Stimulated activated CD4-positive, alpha-beta T cell treated with anti-CD3 and anti-CD28 coated beads, Interleukin-15, amount 100 ng/mL, for 1 hour (primary cell): Measurements from ENCODE around the gene TNFAIP2.
"Not testable (repeated sequence)": the region's sequence is repeated elsewhere in the genome, so short reads cannot be mapped to it uniquely, and the experiment has no call there.

Experiments used
- DNase-seq, 2 donors: peaks; one replicate each; pipeline ENCODE4 v3.0.0-alpha.2; 2020; ENCODE audit warnings: low read depth in 1 of 2, low spot score in 1 of 2

TNFAIP2 gene

DNA sequence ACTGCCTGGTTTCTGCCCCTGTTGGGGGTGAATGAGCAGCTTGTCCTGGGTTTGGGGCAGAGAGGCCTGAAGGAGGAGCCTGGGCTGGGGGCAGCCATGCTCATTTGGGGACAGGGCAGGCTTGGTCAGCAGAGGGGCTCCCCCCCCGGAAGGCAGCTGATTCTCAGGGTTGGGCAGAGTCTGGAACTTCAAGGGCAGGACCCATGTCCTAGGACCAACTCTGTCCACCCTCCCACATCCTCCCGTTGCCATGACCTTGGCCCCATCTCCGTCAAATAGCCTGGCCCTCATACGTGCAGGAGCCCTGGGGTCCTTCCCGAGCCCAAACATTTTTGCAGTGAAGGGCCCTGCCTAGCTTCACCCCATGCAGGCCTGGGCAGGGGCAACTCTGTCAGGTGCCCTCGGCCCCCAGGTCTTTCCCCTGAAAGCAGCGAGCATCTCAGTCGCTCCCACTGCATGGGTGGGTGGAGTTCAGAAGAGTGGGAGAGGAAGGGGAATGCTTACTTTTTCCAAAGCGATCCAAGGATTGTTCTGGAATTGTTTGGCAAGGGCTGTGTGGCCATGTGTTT, 32.6 kb downstream of the TNFAIP2 start:
- no peak for DNase-seq

DNA sequence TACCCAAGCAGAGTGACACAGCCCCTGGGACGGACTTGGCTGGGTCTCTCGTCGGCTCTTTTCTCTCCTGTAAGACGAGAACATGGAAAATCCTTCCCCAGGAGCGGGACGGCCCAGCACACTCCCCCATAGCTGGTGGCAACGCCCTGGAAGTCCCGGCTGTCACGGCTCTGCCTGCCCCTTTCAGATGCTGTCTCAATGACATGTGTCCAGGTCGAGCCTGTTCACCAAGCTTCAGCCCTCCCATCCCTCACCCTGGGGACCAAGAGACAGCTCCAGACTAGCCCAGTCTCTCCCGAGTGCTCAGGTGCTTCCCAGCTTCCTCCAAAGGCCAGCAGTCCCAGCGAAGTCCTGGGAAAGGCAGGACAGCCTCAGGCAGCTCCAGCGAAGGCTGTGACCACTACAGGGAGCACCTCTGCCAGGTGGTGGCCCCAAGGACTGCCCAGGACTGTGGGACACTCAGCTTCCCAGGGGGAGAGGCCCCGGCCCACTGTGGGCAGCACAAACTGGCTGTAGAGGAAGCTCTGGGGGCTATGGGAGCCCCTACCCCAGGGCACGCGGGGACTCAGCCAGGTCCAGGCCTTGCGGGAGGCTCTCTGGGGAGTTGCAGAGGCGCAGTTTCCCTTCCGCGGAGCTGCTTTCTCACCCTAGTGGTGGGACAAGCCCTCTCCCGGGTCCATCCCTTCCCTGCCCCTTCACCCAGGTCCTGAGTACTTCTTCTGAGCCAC, 33.6 kb downstream of the TNFAIP2 start:
- DNase-seq, result no peak

DNA sequence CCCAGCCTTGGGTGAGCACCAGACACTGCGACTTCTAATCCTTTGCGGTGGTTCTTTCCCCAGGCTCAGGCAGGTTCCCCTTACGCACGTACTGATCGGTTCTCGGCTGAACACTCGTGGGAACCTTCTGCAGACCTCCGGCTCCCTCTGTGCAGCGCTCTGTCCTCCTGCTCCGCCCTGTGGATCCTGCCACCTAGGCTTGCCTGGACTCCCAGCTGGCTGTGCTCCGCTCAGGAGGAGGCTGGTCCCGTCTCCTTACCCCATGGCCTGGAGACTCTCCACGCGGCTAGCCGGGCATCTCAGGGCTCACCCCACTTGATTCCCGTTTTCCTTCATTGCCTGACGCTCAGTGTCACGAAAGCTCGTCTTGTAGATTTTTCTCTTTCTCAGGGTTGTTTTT, 34.7 kb downstream of the TNFAIP2 start:
- DNase-seq, result no peak

DNA sequence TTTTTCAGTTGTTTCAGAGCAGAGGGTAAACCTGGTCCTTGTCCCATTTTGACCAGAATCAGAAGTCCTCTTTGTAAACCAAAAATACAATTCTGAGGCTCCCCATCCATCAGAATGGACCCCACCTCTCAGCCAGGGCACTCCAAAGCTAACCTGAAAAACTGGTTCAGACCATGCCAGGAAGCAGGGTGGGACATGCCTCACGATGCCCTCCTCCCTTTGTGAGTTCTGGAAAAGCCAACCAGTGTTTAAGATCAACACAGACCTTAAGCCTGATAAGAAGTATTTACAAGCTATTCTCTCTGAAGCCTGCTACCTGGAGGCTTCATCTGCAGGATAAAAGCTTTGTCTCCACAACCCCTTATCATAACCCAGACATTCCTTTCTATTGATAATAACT, 35.4 kb downstream of the TNFAIP2 start:
- DNase-seq, result no peak

DNA sequence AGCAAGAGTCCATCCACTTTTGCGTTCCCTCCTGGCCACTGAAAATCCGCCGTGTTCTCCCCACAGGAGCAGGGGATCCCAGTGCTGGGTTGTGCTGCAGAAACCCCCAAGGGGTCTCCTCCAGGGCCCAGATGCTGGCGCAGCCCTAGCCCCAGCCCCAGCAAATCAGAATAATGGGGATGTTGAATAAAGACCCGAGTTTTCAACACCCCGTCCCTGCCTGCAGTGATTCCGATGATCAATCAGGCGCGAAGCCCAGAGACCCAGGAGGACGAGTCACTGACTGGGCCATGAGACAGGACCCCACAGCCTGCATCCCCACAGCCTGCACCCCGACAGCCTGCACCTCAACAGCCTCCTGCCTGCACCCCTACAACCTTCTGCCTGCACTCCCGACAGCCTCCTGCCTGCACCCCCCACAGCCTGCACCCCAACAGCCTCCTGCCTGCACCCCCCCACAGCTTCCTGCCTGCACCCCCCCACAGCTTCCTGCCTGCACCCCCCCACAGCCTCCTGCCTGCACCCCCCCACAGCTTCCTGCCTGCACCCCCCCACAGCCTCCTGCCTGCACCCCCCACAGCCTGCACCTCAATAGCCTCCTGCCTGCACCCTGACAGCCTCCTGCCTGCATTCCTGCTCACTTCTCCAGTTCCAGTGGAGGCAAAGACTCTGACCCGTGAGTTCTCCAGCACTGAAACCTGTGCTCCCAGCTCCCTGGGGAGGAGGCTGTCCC, 37.2 kb downstream of the TNFAIP2 start:
- DNase-seq, result no peak

DNA sequence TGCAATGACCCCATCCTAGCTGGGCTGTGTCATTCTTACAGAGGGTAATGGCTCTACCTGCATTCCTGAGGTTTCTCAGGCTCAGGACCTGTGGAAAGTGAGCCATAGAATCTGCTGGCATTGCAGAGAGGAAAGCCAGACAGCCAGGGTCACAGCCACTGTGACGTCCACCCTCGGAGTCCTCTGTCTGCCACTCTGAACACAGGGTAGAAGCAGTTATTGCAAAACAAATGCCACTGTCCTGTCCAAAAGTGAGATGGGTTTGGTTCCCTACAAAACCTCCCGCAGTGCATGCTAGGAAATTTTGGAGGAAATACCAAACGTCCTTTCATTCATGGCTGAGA, 37.8 kb downstream of the TNFAIP2 start:
- no peak for DNase-seq

DNA sequence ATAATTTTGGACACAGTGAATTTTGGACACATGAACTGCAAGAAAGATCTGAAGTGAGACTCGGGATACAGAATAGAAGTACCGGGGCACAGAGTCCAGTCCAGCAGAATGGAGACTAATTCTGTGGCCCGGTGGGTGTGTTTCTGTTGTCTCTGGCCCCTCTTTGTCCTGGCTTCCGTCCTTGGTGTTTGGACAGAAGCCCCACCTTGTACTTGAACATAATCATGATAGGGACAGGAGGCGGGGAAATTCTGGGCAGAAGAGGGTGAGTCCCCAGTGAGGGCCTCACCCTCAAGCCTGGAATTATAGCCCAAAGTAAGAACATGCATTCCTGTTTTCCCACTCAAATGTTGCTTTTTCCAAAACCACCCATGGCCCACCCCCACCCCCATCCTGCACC, 39.9 kb downstream of the TNFAIP2 start:
- no peak for DNase-seq

DNA sequence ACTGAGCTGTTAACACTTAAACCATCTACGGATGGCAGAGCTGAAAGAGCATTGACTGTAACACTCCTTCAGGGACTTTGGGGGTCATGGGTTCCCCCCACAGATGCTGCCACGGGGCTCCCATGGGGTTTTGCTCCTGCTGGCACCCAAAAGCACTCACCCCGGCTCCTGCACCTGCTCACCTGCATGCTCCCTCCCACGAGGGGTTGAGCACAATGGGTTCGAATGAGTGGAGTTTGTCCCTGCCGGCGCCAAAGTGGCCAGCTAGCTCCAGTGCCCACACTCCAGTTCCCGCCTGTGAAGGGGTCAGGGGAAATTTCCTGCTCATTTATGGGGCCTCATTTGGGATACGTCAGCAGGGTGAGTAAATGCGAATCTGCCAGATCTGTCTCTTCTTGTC, 40.7 kb downstream of the TNFAIP2 start:
- no peak for DNase-seq

DNA sequence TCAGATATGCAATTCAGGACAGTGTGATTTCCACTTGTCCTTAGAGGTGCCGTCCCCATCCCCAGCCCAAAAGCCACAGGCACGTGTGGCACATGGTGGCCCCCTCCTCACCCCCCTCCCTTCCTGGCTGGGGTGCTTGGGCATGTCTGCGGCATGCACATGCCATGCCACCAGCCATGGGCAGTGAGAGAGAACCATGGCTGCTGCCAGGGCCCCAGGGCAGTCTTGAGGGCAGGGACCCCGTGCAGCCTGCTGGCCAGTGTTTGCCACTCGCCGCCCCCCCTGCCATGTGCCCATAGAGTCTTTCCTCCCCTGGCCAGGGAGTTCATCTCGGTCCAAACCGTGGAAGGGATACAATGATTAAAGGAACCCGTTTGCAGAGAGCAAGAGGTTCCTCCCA, 41.5 kb downstream of the TNFAIP2 start:
- no peak for DNase-seq

DNA sequence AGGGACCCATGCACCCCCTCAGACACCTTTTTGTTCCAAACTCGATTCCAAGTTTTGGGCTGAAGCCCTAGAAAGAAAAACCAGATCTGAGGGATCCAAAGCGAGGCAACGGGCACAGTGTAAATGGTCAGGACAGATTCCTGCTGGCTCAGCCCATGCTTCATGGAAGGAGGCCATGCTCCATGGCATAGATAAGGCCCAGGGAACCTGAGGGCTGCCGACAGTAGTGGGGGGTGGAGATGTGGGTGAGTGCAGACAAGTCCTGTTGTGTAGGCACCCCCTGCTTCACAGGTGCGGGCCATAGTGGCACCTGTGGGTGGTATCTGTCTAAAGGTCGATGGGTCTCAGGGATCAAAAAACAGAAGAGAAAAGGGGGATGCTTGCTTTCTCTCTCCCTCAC, 42.1 kb downstream of the TNFAIP2 start:
- DNase-seq, result no peak

DNA sequence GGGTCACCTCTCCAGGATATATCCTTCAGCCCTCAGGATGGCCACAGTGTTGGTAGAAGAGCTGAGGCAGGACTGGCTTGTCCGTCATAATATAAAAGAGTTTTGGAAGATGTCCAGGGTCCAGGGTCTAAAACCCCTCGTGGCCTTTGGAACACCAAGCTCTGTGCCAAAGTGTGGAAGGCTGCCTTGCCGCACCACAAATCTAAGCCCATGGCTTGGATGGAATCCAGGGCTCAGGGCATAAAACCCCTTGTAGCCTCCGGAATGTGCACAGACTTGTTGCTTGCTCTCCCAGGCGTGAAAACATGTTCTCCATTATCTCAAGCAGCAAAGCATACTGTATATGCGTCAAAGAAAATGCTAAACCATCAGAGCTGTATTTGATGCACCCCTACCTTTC, 46.7 kb downstream of the TNFAIP2 start:
- DNase-seq, result no peak

DNA sequence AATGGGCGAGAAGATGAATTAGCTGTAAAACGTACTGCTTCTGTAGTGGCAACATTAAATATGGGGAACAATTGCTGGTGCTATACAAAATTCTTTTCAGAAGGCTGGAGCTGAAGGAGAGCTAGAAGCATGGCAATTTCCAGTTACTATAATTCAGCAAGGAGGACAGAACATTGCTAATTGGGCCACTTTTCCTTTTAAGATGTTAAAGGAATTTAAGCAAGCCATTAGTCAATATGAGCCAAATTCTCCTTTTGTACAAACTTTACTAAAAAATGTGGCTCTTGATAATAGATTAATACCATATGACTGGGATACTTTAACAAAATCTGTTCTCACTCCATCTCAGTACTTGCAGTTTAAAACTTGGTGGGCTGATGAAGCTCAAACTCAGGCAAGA, 47.9 kb downstream of the TNFAIP2 start:
- not testable (repeated sequence) for DNase-seq

DNA sequence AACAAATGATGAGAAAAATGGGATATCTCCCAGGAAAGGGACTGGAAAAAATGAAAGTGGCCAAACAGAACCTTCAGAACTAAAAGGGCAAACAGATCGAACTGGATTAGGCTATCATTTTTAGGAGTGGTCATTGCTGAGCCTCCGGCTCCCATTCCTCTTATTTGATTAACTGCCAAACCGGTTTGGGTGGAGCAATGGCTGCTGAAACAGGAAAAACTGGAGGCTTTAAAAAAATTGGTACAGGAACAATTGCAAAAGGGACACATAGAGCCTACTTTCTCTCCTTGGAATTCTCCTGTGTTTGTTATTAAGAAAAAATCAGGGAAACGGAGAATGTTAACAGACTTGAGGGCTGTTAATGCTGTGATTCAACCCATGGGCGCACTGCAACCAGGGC, 49.7 kb downstream of the TNFAIP2 start:
- DNase-seq, result no peak

DNA sequence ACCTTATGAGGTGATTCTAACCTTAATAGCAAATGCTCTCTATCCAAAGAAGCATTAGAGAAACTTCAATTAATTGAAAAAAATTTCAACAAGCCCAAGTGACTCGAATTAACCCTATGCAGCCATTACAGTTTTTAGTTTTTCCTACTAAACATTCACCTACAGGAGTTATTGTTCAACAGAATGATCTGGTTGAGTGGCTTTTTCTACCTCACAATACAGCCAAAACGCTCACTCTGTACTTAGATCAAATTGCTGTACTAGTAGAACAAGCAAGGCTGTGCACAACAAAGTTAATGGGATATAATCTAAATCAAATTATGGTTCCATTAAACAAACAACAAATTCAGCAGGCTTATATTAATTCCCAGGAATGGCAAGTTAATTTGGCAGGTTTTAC, 50.6 kb downstream of the TNFAIP2 start:
- not testable (repeated sequence) for DNase-seq

DNA sequence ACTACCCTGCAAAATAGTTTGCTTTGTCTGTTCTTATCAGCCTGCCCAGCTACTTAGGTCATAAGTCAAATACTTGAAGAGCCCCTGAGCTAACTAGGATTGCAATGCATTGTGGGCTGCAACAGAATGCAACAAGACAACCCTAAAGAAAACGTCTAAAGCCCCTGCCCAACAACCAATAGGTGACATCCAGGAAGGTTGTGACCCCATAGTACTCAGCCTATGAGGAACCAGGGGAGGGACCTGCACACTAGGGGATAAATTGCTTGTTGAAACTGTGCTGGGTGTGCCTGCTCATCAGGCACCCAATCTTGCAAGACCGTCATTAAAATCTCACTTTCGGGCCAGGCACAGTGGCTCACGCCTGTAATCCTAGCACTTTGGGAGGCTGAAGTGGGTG, 52.9 kb downstream of the TNFAIP2 start:
- DNase-seq, result not testable (repeated sequence)

DNA sequence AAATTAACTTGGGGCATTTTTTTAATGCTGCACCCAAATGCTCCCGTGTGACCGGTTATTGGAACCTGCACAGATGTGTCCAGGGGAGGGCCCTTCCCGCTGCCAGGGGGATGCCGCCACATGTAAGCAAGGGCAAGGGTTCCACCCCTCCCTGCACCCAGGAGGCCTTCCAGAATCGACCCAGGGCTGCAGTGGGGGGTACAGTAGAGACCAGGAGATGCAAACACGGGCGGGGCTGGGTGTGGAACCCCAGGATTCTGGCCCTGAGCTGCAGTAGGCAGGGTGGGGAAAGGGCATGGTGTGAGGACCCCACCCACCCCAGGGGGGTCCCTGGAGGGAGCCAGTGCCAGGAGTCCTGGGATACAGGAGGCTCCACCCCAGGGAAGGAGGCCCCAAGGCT, 54.1 kb downstream of the TNFAIP2 start:
- DNase-seq, result no peak

DNA sequence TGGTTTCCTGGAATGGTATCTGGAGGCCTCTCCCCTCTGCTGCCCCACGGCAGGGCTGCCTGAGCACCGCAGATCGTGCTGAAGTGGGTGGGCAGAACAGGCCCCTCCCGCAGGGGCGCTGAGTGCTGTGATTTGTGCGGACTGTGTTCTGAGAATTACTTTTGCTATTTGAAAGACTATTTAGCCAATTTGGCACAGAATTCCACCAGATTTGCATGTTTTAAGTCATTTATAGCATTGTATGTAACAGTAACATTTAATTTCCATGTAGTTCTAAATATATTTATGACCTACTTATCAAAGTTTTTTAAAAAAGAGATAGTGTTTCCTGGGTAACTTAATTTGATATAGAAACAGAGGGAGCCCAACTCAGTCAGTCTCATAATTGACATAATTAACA, 55.3 kb downstream of the TNFAIP2 start:
- no peak for DNase-seq

DNA sequence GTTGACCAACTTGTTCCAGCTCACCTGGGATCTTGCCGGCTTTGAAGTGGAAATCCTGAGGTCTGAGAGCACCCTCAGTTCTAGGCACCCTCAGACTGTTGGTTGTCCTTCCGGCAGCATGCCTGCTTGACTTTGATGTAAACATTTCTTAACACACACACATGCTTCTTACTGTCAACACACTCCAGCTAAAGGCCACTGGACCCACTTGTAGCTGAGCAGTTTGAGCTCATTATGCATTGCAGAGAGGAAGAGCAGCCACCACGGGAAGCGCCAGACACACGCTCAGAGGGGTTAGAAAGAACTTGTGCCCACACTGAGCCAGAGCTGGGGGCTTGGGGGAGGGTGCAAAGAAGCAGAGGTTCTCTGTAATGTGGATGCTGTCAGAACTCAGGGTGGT, 55.8 kb downstream of the TNFAIP2 start:
- no peak for DNase-seq

DNA sequence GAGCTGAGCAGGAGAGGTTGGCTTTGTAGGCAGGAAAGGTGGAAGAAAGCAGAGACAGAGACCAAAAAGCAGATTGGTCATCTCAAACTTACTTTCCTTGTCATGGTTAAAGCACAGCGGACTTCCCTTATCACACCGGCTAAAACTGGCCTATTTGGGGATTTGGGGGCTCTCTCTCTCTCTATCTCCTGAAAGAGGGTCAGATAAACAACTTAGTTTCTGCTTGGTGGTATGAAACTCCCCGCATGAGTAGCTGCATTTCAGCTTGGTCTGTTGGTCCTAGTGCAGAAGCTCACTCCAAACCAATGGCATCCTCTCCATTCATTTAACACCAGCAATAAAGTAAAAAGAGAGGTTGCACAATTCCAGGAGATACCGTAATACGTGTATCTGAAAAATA, 57.1 kb downstream of the TNFAIP2 start:
- no peak for DNase-seq

DNA sequence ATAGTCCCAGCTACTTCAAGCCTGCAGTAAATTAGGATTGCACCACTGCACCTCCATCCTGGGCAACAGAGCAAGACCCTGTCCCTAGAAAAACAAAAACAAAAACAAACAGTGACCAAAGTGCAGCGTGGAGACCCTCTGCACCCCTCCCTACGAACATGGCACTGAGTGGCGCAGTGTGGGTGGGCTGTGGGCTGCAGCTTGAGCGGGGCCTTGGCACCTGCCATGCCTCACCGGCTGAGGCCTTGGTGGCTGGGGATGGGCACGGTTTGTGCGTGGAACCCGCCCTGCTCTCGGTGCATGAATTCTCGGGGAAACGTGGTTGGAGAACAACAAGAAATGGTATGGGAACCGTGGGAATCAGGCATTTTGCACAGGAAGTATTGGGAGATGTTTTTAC, 60.8 kb downstream of the TNFAIP2 start:
- no peak for DNase-seq

DNA sequence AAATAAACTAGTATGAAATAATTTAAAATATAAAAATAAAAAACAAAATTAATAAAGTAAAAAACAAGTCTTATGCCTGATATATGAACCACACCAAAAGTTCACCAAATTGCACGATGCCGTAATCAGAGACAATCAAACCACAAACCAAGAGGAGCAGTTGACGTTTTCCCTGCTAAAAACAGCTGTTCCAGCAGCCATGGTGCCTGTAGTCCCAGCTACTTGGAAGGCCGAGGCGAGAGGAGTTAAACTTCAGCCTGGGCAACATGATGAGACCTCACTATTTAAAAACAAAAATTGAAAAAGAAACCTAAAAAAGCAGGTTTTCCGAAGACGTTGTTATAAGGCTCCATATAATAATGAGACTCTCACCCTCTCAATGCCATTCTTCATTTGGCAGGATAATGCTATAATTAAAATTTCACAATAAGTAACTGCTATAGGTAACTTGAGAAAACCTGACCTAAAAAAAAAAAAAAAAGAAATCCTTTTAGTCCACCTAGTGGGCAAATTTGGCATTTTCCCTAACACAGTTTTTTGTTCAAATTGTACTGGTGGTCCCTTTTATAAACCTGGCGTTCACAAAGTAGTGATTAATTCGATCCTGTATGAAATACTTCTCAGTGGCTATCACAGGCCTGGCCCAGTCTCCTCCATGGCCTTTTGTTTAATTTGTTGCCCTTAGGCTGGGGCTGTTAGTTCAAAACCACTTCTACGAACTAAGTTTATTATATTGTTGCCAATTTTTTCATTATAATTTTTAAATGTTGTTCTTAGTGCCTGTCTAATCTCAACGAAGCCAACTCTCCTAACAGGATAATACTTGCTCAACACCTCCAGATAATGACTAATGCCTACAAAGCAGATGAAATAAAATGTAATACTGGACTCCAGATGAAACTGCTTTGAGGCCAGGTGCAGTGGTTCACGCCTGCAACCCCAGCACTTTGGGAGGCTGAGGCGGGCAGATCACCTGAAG, 62.1 kb downstream of the TNFAIP2 start:
- no peak for DNase-seq
